Parietal lobe (tissue), 1 donor: Measurements from ENCODE around the gene KRTAP15-1. TPM values are rescaled to one million over a fixed set of nuclear protein-coding genes. Genes with fewer than 3 reads are reported as not detected.

Experiments used
- total RNA-seq: library from RNA; depleted of rRNA; stranded (reverse); fragments of >200 nt; gene quantifications from one replicate; pipeline ENCODE4 v1.2.3, GENCODE V29; 2014

Gene KRTAP15-1, protein sequence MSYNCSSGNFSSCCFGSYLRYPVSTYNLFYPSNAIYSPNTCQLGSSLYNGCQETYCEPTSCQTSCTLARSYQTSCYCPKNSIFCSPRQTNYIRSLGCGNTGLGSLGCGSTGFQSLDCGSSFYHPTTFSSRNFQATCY
- not detected for total RNA-seq

DNA sequence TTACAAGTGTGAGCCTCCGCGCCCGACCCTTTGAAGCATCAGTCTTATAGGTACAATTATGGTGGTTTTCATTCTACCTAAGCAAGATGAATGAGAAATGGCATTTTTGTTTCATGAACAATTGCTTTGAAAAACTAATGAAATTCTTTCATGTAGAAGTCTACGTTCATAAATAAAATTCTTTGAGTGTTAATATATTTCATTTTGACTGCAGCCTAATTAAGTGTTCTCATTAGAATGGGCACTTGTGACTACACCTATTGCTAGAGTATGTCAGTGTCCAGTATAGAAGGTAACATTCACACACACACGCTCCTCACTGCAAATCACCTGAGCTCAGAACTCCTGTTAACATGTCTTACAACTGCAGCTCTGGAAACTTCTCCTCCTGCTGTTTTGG is at the start of gene KRTAP15-1:
TSS of gene KRTAP15-1 (plus strand) at position 301 of the 400 bp plus-strand sequence. CDS start at position 354, 53 bp downstream.

DNA sequence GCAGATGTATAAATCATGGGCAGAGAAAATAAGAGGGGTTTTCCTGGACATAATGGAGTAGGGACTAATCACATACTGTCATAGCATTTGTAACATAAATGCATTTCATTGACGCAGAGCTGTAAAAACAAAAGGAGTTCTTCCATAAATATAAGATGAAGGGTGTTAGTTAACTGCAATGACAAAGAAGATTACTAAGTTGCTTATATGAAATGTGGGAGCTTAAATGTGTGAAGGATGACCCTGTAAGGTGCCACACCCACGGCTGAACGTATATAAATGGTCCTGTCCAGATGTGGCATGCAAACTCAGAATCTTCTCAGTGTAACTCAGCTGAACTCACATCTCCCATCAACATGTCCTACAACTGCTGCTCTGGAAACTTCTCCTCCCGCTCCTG is 44.3 kb upstream of the KRTAP15-1 start, which contains the start of gene KRTAP13-1:
TSS of gene KRTAP13-1 (plus strand) at position 301 of the 400 bp plus-strand sequence. CDS start at position 357, 56 bp downstream.

DNA sequence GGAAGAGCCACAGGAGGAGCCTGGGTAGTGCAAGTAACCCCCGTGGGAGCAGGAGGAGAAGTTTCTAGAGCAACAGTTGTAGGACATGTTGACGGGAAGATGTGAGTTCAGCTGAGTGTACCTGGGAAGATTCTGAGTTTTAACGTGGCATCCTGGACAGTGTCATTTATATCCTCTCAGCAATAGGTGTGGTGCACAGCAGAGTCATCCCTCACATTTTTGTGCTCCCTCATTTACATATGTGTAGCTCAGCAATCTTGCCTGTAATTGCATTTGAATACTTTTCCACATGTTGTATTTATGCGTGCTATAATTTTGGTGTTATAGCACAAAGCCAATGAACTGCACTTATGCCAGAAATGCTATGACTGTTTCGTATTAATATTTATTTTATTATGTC is 14.2 kb upstream of the KRTAP15-1 start, which contains the start of gene KRTAP13-3:
TSS of gene KRTAP13-3 (minus strand) at position 101 of the 400 bp plus-strand sequence. CDS start at position 87, 14 bp downstream.

DNA sequence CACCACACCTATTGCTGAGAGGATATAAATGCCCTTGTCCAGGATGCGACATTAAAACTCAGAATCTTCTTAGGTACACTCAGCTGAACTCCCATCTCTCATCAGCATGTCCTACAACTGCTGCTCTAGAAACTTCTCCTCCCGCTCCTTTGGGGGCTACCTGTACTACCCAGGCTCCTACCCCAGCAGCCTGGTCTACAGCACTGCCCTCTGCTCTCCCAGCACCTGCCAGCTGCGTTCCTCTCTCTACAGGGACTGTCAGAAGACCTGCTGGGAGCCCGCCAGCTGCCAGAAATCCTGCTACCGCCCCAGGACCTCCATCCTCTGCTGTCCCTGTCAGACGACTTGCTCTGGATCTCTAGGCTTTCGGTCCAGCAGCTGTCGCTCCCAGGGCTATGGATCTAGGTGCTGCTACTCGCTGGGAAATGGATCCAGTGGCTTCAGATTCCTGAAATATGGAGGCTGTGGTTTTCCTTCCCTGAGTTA is 9.9 kb upstream of the KRTAP15-1 start, which contains the start of gene KRTAP13-4:
TSS of gene KRTAP13-4 (plus strand) at position 51 of the 486 bp plus-strand sequence. CDS start at position 107, 56 bp downstream.

DNA sequence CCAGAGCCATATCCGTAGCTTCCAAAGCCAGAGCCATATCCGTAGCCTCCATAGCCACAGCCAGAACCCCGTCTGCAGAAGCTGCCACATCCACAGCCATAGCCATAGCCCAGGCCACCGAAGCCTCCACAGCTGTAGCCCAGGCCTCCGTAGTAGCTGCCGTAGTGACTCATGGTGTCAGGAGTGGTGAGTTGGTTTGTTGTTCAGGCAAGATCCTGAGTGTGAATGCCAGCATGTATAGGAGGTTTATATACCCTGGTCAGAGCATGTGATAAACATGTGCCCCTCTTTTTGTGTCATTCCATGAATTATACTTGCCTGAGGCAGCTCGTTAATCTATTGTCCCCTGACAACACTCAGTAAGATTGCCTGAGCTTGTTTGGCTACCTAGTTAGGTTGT is 40.1 kb downstream of the KRTAP15-1 start, which contains the start of gene KRTAP19-1:
TSS of gene KRTAP19-1 (minus strand) at position 223 of the 400 bp plus-strand sequence. CDS start at position 173, 50 bp downstream.

DNA sequence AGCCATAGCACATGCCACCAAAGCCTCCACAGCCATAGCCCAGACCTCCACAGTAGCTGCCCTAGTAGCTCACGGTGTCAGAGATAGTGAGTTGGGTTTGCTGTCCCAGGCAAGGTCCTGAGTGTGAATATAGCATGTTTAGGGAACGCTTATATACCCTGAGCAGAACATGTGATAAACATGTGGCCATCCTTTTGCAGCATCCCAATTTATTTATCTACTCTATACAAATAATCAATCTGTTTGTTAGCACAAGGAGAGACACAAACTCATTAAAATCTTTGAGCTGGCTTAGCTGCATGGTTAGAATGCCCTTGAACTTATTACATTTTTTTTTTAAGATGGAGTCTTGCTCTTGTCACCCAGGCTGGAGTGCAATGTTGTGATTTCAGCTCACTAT is 47.3 kb downstream of the KRTAP15-1 start, which contains the start of gene KRTAP19-2:
TSS of gene KRTAP19-2 (minus strand) at position 101 of the 400 bp plus-strand sequence. CDS start at position 13, 88 bp downstream.

Other genes with a start within 250 kb of the KRTAP15-1 start
- gene CLDN8, start 224.2 kb upstream of the KRTAP15-1 start, total RNA-seq, result not detected
- gene KRTAP24-1, start 157.3 kb upstream of the KRTAP15-1 start, total RNA-seq, result not detected
- not detected for gene KRTAP25-1, start 150.8 kb upstream of the KRTAP15-1 start, total RNA-seq
- not detected for gene KRTAP26-1, start 120.0 kb upstream of the KRTAP15-1 start, total RNA-seq
- not detected for gene KRTAP27-1, start 102.6 kb upstream of the KRTAP15-1 start, total RNA-seq
- gene KRTAP23-1, start 91.7 kb upstream of the KRTAP15-1 start, total RNA-seq, result not detected
- not detected for gene KRTAP13-2, start 68.0 kb upstream of the KRTAP15-1 start, total RNA-seq
- not detected for gene KRTAP13-1, start 44.2 kb upstream of the KRTAP15-1 start, total RNA-seq
- not detected for gene KRTAP13-3, start 14.3 kb upstream of the KRTAP15-1 start, total RNA-seq
- not detected for gene KRTAP13-4, start 10.1 kb upstream of the KRTAP15-1 start, total RNA-seq
- not detected for gene KRTAP19-1, start 40.1 kb downstream of the KRTAP15-1 start, total RNA-seq
- gene KRTAP19-2, start 47.2 kb downstream of the KRTAP15-1 start, total RNA-seq, result not detected
- not detected for gene KRTAP19-3, start 51.7 kb downstream of the KRTAP15-1 start, total RNA-seq
- not detected for gene KRTAP19-4, start 56.9 kb downstream of the KRTAP15-1 start, total RNA-seq
- gene KRTAP19-5, start 61.9 kb downstream of the KRTAP15-1 start, total RNA-seq, result not detected
- not detected for gene KRTAP19-6, start 101.6 kb downstream of the KRTAP15-1 start, total RNA-seq
- gene KRTAP19-7, start 121.0 kb downstream of the KRTAP15-1 start, total RNA-seq, result not detected
- not detected for gene KRTAP22-2, start 150.1 kb downstream of the KRTAP15-1 start, total RNA-seq
- gene KRTAP6-3, start 152.2 kb downstream of the KRTAP15-1 start, total RNA-seq, result not detected
- not detected for gene KRTAP6-2, start 158.6 kb downstream of the KRTAP15-1 start, total RNA-seq
- not detected for gene KRTAP22-1, start 160.8 kb downstream of the KRTAP15-1 start, total RNA-seq
- gene KRTAP6-1, start 173.7 kb downstream of the KRTAP15-1 start, total RNA-seq, result not detected
- gene KRTAP20-1, start 176.2 kb downstream of the KRTAP15-1 start, total RNA-seq, result not detected
- gene KRTAP20-4, start 180.4 kb downstream of the KRTAP15-1 start, total RNA-seq, result not detected
- gene KRTAP20-2, start 194.9 kb downstream of the KRTAP15-1 start, total RNA-seq, result not detected
- gene KRTAP20-3, start 202.6 kb downstream of the KRTAP15-1 start, total RNA-seq, result not detected